Small intestine (tissue), 7 donors: ENCODE data around the gene FRMPD2. TPM values are rescaled to one million over a fixed set of nuclear protein-coding genes. Genes with fewer than 3 reads are reported as not detected.

ENCODE experiments used
- DNase-seq, 2 donors: peaks; one replicate each; pipeline versions ENCODE4 v3.0.0 to v3.0.0-alpha.2; 2013
- FAIRE-seq: peaks from 2 replicates; lab custom pipeline; 2012; peaks lifted over from hg19 to GRCh38; lab: Jason Lieb, UNC
- H3K27ac ChIP-seq, 3 donors: one replicate each; pipeline ENCODE4 v1.5.1; 2013; ENCODE audit warnings: low read length in 2 of 3, mild to moderate bottlenecking in 2 of 3, control low read depth in 1 of 3, inconsistent platforms in 1 of 3, low read depth in 1 of 3, moderate library complexity in 1 of 3
- H3K27me3 ChIP-seq, 3 donors: one replicate each; pipeline ENCODE4 v1.6.1; 2013; ENCODE audit warnings: low read length in 3 of 3, inconsistent platforms in 1 of 3; ENCODE audit not compliant: control insufficient read depth in 3 of 3, insufficient read depth in 3 of 3
- H3K36me3 ChIP-seq, 3 donors: one replicate each; pipeline ENCODE4 v1.6.1; 2013; ENCODE audit warnings: low read length in 3 of 3, inconsistent platforms in 1 of 3, low read depth in 1 of 3, mild to moderate bottlenecking in 1 of 3, moderate library complexity in 1 of 3; ENCODE audit not compliant: control insufficient read depth in 3 of 3, insufficient read depth in 2 of 3
- H3K4me1 ChIP-seq, 3 donors: one replicate each; pipeline ENCODE4 v1.6.1; 2013; ENCODE audit warnings: low read length in 2 of 3, inconsistent platforms in 1 of 3, low read depth in 1 of 3, mild to moderate bottlenecking in 1 of 3, moderate library complexity in 1 of 3; ENCODE audit not compliant: control insufficient read depth in 3 of 3, insufficient read depth in 2 of 3
- H3K4me3 ChIP-seq, 3 donors: one replicate each; pipeline ENCODE4 v1.5.1; 2013; ENCODE audit warnings: low read length in 3 of 3, control low read depth in 1 of 3, inconsistent platforms in 1 of 3, low read depth in 1 of 3, mild to moderate bottlenecking in 1 of 3, moderate library complexity in 1 of 3
- H3K9me3 ChIP-seq, 2 donors: one replicate each; pipeline ENCODE4 v1.6.1; 2013; ENCODE audit warnings: low read depth in 1 of 2, low read length in 1 of 2; ENCODE audit not compliant: control insufficient read depth in 2 of 2, insufficient read depth in 1 of 2
- WGBS, 3 donors: extraction: QIAGEN DNeasy Blood & Tissue Kit; methylation state at CpG; one replicate each; pipeline ENCODE4 v1.1.7; 2013; 5-methylcytosine and 5-hydroxymethylcytosine counted together
- polyA plus RNA-seq, 4 donors: library from polyadenylated mRNA; stranded (reverse) in 3 of 4; unstranded in 1 of 4; fragments of 200-250 nt in 3 of 4; fragments of 120-200 nt in 1 of 4; gene quantifications; one replicate each; pipeline versions ENCODE4 v1.2.1 to v1.2.3, GENCODE V29; 2013
- donor health status: healthy with polysubstance abuse.
- donor health status: control.
- donor health status: control.
- donor health status: Bipolar disorder and iron deficiency.
- donor health status: healthy.

The FRMPD2 gene
- polyA plus RNA-seq, 4 donors: 0.03 TPM; not detected in 3

DNA sequence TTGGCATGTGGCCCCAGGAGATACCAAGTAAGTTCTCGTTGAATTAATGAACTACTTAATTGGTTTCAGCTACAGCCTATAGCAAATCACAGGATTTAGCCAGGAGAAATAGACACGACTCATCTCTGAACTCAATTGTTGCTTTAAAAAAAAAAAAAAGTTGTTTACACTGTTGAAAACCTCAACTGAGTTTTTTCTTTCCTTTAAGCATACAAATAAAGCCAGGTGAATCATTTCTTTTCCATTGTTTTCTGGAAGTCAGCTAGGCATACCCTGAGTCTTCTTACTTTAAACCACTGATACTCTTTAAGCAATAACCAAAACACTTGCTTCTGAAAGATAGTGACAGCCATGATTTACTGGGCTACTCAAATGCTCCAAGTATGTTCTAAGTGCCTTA lies 755 bp downstream of the FRMPD2 start:
- H3K27ac ChIP-seq: no peak overlapping the region
- no peak for FAIRE-seq
- WGBS, 3 donors: 62 to 76% (median 65%) methylated on average over 2 of the region's 2 CpGs
- no peak for DNase-seq
- no peaks in the 10 kb centered on the region for H3K36me3 ChIP-seq
- no peaks in the 10 kb centered on the region for H3K27me3 ChIP-seq
- H3K4me1 ChIP-seq: no peaks in the 10 kb centered on the region
- no peak overlapping the region for H3K4me3 ChIP-seq
- no peaks in the 10 kb centered on the region for H3K9me3 ChIP-seq

DNA sequence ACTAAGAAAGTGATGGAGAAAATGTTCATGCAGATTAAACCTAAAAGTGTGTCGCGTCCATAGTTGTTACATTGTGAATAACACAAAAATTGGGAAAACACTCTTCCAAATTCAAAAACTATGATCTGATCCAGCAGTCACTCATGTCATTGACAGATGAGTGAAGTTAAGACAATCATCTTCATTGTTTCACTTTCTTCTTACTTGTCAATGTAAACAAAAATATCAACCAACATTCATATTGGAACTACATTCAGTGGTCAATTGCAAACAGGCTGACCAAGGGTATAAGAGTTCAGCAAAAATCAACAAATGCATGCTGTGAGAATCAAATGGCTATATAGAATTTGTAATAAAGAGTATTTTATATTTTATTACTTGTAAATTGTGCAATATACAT lies 1.8 kb downstream of the FRMPD2 start:
- Histone ChIP-seq H3K27ac (no peak overlapping the region), H3K4me1 (no peaks in the 10 kb centered on the region), H3K9me3 (no peaks in the 10 kb centered on the region), H3K27me3 (no peaks in the 10 kb centered on the region), H3K36me3 (no peaks in the 10 kb centered on the region), H3K4me3 (no peak overlapping the region)
- FAIRE-seq (no peak), DNase-seq (no peak)
- WGBS, 3 donors: 97 to 99% (median 98%) methylated on average over 2 of the region's 2 CpGs

DNA sequence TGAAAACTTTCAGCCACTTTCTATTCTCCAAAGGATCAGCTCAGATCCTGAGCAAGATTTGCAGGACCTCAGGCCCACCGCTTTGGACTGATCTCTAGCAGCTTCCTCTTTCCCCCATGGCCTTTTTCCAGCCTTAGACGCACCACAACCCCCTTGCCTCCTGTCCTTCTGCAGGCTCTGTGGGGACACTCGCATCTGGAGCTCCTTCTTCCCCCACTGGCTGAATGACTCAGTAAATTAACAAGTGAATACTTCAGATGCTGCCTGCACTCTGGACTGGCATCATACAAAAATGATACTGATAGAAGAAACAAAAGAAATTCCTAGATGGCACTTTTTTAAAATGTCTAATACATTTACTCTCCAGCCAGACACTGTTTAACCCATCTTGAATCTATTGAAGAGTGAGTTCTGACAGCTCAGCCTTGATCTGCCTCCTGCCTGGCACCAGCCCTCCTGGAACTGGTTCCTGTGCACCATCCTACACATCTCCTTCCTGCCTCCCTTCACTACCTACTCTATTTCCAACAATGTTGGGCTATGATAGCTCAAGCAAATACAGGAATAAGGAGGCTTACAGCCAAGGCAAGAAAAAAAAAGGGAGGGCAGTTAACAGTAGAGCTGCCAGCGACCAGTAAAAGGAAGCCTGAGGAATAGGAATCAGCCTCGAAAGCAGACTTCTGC lies 3.3 kb downstream of the FRMPD2 start:
- no peaks in the 10 kb centered on the region for H3K9me3 ChIP-seq
- H3K36me3 ChIP-seq: no peaks in the 10 kb centered on the region
- no peaks in the 10 kb centered on the region for H3K4me1 ChIP-seq
- FAIRE-seq (no peak), DNase-seq (no peak)
- WGBS, 3 donors: 68 to 82% (median 78%) methylated on average over 5 of the region's 5 CpGs
- H3K27ac ChIP-seq: no peak overlapping the region
- H3K4me3 ChIP-seq: no peak overlapping the region
- H3K27me3 ChIP-seq: peaks cover 0 to 2% (median 0%) of the 10 kb centered on the region in 3 donors

DNA sequence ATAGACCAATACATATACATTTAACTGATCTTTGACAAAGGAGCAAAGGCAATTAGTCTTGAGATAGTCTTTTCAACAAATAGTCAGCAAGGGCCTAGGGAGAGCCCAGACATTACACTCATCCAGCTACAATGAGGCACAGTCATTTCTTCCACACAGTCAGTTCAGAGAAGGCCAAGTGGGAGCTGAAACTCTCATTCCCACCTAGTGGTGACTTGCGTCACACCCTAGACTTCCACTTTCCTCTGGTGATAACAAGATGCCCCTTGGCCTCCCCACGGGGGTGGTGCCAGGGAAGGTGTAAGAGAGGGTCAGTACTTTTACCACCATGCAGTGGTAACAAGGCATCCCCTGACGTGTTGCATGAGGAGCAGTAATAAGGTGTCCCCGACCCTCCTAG lies 8.0 kb downstream of the FRMPD2 start:
- DNase-seq: no peak
- Histone ChIP-seq H3K9me3 (no peaks in the 10 kb centered on the region), H3K36me3 (no peaks in the 10 kb centered on the region), H3K4me1 (no peaks in the 10 kb centered on the region), H3K27ac (no peak overlapping the region), H3K4me3 (no peak overlapping the region), H3K27me3 (peaks cover 0 to 2% (median 0%) of the 10 kb centered on the region in 3 donors)
- 58 to 70% (median 63%) methylated on average over 4 of the region's 4 CpGs for WGBS, 3 donors
- no peak for FAIRE-seq

DNA sequence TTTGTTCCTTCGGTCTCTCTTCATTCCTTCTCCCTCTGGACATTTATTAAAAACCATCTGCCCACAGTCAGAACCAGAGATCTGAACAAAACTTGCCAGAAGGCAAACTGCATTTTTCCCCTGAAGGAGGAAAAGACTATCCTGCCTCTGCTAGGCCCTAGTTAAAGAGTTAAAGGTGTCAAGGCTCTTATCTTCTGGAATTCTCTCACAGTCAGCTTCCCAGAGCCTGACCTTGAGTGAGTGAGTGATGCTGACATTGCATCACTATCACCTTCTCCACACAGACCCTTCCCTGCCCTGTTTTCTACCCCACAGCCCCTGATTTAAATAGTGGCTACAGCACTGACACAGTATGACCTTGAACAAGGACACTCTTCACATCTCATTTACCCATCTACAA lies 16.4 kb downstream of the FRMPD2 start:
- Histone ChIP-seq H3K4me1 (no peaks in the 10 kb centered on the region), H3K36me3 (no peaks in the 10 kb centered on the region), H3K27me3 (peaks cover 0 to 4% (median 2%) of the 10 kb centered on the region in 3 donors), H3K9me3 (no peaks in the 10 kb centered on the region), H3K27ac (no peak overlapping the region), H3K4me3 (no peak overlapping the region)
- 83 to 95% (median 83%) methylated on average over 1 of the region's 1 CpG for WGBS, 3 donors
- DNase-seq (no peak), FAIRE-seq (no peak)

GRCh38 chr10:48257407-48257961 lies 17.0 kb downstream of the FRMPD2 start:
- H3K4me1 ChIP-seq: no peaks in the 10 kb centered on the region
- WGBS, 3 donors: 82 to 88% (median 87%) methylated on average over 3 of the region's 3 CpGs
- H3K36me3 ChIP-seq: no peaks in the 10 kb centered on the region
- no peak overlapping the region for H3K27ac ChIP-seq
- peaks cover 0 to 4% (median 2%) of the 10 kb centered on the region in 3 donors for H3K27me3 ChIP-seq
- no peak overlapping the region for H3K4me3 ChIP-seq
- H3K9me3 ChIP-seq: no peaks in the 10 kb centered on the region
- FAIRE-seq: no peak
- no peak for DNase-seq

GRCh38 chr10:48255722-48256121 lies 18.8 kb downstream of the FRMPD2 start:
- Histone ChIP-seq H3K27ac (no peak overlapping the region), H3K27me3 (peaks cover 0 to 4% (median 2%) of the 10 kb centered on the region in 3 donors), H3K4me3 (no peak overlapping the region), H3K36me3 (no peaks in the 10 kb centered on the region), H3K9me3 (no peaks in the 10 kb centered on the region), H3K4me1 (no peaks in the 10 kb centered on the region)
- 85 to 90% (median 90%) methylated on average over 6 of the region's 6 CpGs for WGBS, 3 donors
- no peak for FAIRE-seq
- DNase-seq: no peak

GRCh38 chr10:48254750-48255512 lies 19.6 kb downstream of the FRMPD2 start:
- peaks cover 0 to 4% (median 2%) of the 10 kb centered on the region in 3 donors for H3K27me3 ChIP-seq
- 87 to 96% (median 89%) methylated on average over 5 of the region's 5 CpGs for whole genome bisulfite sequencing, 3 donors
- H3K36me3 ChIP-seq: no peaks in the 10 kb centered on the region
- no peaks in the 10 kb centered on the region for H3K9me3 ChIP-seq
- H3K27ac ChIP-seq: no peak overlapping the region
- no peak for FAIRE-seq
- H3K4me3 ChIP-seq: no peak overlapping the region
- no peaks in the 10 kb centered on the region for H3K4me1 ChIP-seq
- no peak for DNase-seq
